ENCODE data around the gene GRB10. TPM values are rescaled to one million over a fixed set of nuclear protein-coding genes. Genes with fewer than 3 reads are reported as not detected.
"Not testable (repeated sequence)": the region's sequence is repeated elsewhere in the genome, so short reads cannot be mapped to it uniquely, and the experiment has no call there.

Gene GRB10
- polyA plus RNA-seq, 1 donor from 2014 or later, result 78.4 TPM

GRCh38 chr7:50576388-50576787, 206.3 kb downstream of the GRB10 start:
- not testable (repeated sequence) for H3K27me3 ChIP-seq (ENCODE audit: insufficient read depth, low read depth, low read length); H2AFZ ChIP-seq (ENCODE audit: low read depth, low read length); H3K79me2 ChIP-seq (replicated peaks; ENCODE audit: insufficient read depth, low read length); H3K4me3 ChIP-seq (ENCODE audit: low read length); H3F3A ChIP-seq (ENCODE audit: insufficient read depth, low read length, poor library complexity, severe bottlenecking); H3K4me2 ChIP-seq (ENCODE audit: low read length); H3K27ac ChIP-seq (ENCODE audit: low read length); H3K9me2 ChIP-seq (ENCODE audit: insufficient read depth, low read length); H4K20me1 ChIP-seq (ENCODE audit: insufficient read depth); H3K9ac ChIP-seq (ENCODE audit: low read length); H3K9me3 ChIP-seq (ENCODE audit: low read length); H3K36me3 ChIP-seq (ENCODE audit: insufficient read depth, low read length)

- Histone ChIP-seq H3K9ac (ENCODE audit: low read length) (no peak overlapping the region), H3F3A (ENCODE audit: insufficient read depth, low read length, poor library complexity, severe bottlenecking) (no peaks in the 10 kb centered on the region), H3K27me3 (ENCODE audit: insufficient read depth, low read depth, low read length) (no peaks in the 10 kb centered on the region), H3K27ac (ENCODE audit: low read length) (no peak overlapping the region), H3K4me2 (ENCODE audit: low read length) (no peak overlapping the region), H3K9me3 (ENCODE audit: low read length) (no peaks in the 10 kb centered on the region), H3K9me2 (ENCODE audit: insufficient read depth, low read length) (no peaks in the 10 kb centered on the region), H3K79me2 (replicated peaks; ENCODE audit: insufficient read depth, low read length) (no peaks in the 10 kb centered on the region), H3K36me3 (ENCODE audit: insufficient read depth, low read length) (no peaks in the 10 kb centered on the region), H3K4me3 (ENCODE audit: low read length) (no peak overlapping the region), H2AFZ (ENCODE audit: low read depth, low read length) (no peak overlapping the region), H4K20me1 (ENCODE audit: insufficient read depth) (no peaks in the 10 kb centered on the region)
- TF ChIP-seq MXI1 (conservative IDR thresholded peaks at IDR 0.05; ENCODE audit: poor library complexity, severe bottlenecking), result no peak
- no peak for TF ChIP-seq EP300 (conservative IDR thresholded peaks at IDR 0.05; ENCODE audit: poor library complexity, severe bottlenecking)
- no peak for TF ChIP-seq SMC3 (conservative IDR thresholded peaks at IDR 0.05; ENCODE audit: poor library complexity)
- no peak for TF ChIP-seq CTCF (IDR thresholded peaks at IDR 0.05; ENCODE audit: poor library complexity, severe bottlenecking)
- TF ChIP-seq REST (IDR thresholded peaks at IDR 0.05; ENCODE audit: borderline replicate concordance), result no peak
Measured at GRCh38 chr7:50567715-50568261, 214.9 kb downstream of the GRB10 start.

GRCh38 chr7:50565977-50566376, 216.7 kb downstream of the GRB10 start:
- no peak overlapping the region for H3K27ac ChIP-seq (ENCODE audit: low read length)
- no peak overlapping the region for H3K4me2 ChIP-seq (ENCODE audit: low read length)
- no peak overlapping the region for H3K4me3 ChIP-seq (ENCODE audit: low read length)
- H2AFZ ChIP-seq (ENCODE audit: low read depth, low read length), result no peak overlapping the region
- no peak overlapping the region for H3K9ac ChIP-seq (ENCODE audit: low read length)
- no peaks in the 10 kb centered on the region for H3K27me3 ChIP-seq (ENCODE audit: insufficient read depth, low read depth, low read length)
- no peaks in the 10 kb centered on the region for H3K9me3 ChIP-seq (ENCODE audit: low read length)
- no peaks in the 10 kb centered on the region for H3K79me2 ChIP-seq (replicated peaks; ENCODE audit: insufficient read depth, low read length)
- H4K20me1 ChIP-seq (ENCODE audit: insufficient read depth), result no peaks in the 10 kb centered on the region
- H3K9me2 ChIP-seq (ENCODE audit: insufficient read depth, low read length), result no peaks in the 10 kb centered on the region
- TF ChIP-seq RAD21 (conservative IDR thresholded peaks at IDR 0.05) (no peak), EZH2 (IDR thresholded peaks at IDR 0.05; ENCODE audit: borderline replicate concordance, insufficient read depth, low read length, poor library complexity, severe bottlenecking) (no peak), TAF1 (IDR thresholded peaks at IDR 0.05; ENCODE audit: low read depth) (no peak), MXI1 (conservative IDR thresholded peaks at IDR 0.05; ENCODE audit: poor library complexity, severe bottlenecking) (no peak)
- H3F3A ChIP-seq (ENCODE audit: insufficient read depth, low read length, poor library complexity, severe bottlenecking), result no peaks in the 10 kb centered on the region
- H3K36me3 ChIP-seq (ENCODE audit: insufficient read depth, low read length), result no peaks in the 10 kb centered on the region
